ENCODE results near the gene CDKN2AIPNL.

The CDKN2AIPNL gene

GRCh38 chr5:134447815-134448520 lies 36.3 kb upstream of the CDKN2AIPNL start:
- no peak for DNase-seq (ENCODE audit: low spot score)
- no peak for TF ChIP-seq CTCF (IDR thresholded peaks at IDR 0.05)
- no peak overlapping the region for H3K4me3 ChIP-seq
- no peak overlapping the region for H3K27ac ChIP-seq

- Histone ChIP-seq H3K4me3 (no peak overlapping the region), H3K27ac (no peak overlapping the region)
- no peak for TF ChIP-seq CTCF (IDR thresholded peaks at IDR 0.05)
- DNase-seq (ENCODE audit: low spot score), result no peak
Measured at GRCh38 chr5:134446938-134447337, 35.3 kb upstream of the CDKN2AIPNL start.

- Histone ChIP-seq H3K4me3 (no peak overlapping the region), H3K27ac (no peak overlapping the region)
- no peak for TF ChIP-seq CTCF (IDR thresholded peaks at IDR 0.05)
- no peak for DNase-seq (ENCODE audit: low spot score)
Measured at GRCh38 chr5:134445856-134446818, 34.5 kb upstream of the CDKN2AIPNL start.

- no peak for DNase-seq (ENCODE audit: low spot score)
- no peak for TF ChIP-seq CTCF (IDR thresholded peaks at IDR 0.05)
- Histone ChIP-seq H3K4me3 (no peak overlapping the region), H3K27ac (no peak overlapping the region)
Measured at GRCh38 chr5:134444941-134445471, 33.3 kb upstream of the CDKN2AIPNL start.

GRCh38 chr5:134440201-134440755 lies 28.6 kb upstream of the CDKN2AIPNL start:
- Histone ChIP-seq H3K4me3 (no peak overlapping the region), H3K27ac (no peak overlapping the region)
- TF ChIP-seq CTCF (IDR thresholded peaks at IDR 0.05), result no peak
- no peak for DNase-seq (ENCODE audit: low spot score)

- H3K4me3 ChIP-seq, result peak overlapping the region; percentile 9
- no peak for TF ChIP-seq CTCF (IDR thresholded peaks at IDR 0.05)
- peak; percentile 83 for DNase-seq (ENCODE audit: low spot score)
- peak overlapping the region; percentile 23 to 80 for H3K27ac ChIP-seq
Measured at GRCh38 chr5:134439210-134439654, 27.6 kb upstream of the CDKN2AIPNL start.
